ENCODE results near the gene SUSD3. TPM values are rescaled to one million over a fixed set of nuclear protein-coding genes. Genes with fewer than 3 reads are reported as not detected.
A peak's percentile ranks its signal among the peaks of the same experiment; 100 is the strongest.

Gene SUSD3
- total and polyA plus RNA-seq, 2 donors (not counting 3 experiments of a cell fraction or from before 2014, with no cell fraction given) = not detected

- H3K79me2 ChIP-seq (ENCODE audit: control insufficient read depth, insufficient read depth, low read length) = peaks cover 13% of the 10 kb centered on the region
- H3K9me1 ChIP-seq (replicated peaks; ENCODE audit: control insufficient read depth, extremely low read depth, insufficient read depth, low read length) = no peaks in the 10 kb centered on the region
- DNase-seq (ENCODE audit: low read depth, low spot score) (peak; percentile 77), FAIRE-seq (peak; percentile 96)
- BruUV-seq (replicated peaks) = no TSS peak
- TF ChIP-seq POLR2A (IDR thresholded peaks at IDR 0.05; ENCODE audit: low read depth, low read length) (peak; percentile 45), MAX (IDR thresholded peaks at IDR 0.05; ENCODE audit: insufficient read depth, insufficient read length) (peak; percentile 35), JUN (IDR thresholded peaks at IDR 0.05; ENCODE audit: borderline replicate concordance, insufficient read depth, insufficient read length, low read depth) (no peak), CTCF (IDR thresholded peaks at IDR 0.05; ENCODE audit: extremely low read depth in 1 of 2, insufficient read depth in 1 of 2, low read depth in 1 of 2, low read length in 2 of 2) (peak in 1 of 2 donors; percentile 2), GATA2 (IDR thresholded peaks at IDR 0.05; ENCODE audit: insufficient read depth, insufficient read length, low read depth, low read length) (peak; percentile 28), POLR2AphosphoS5 (IDR thresholded peaks at IDR 0.05; ENCODE audit: insufficient read depth, low read depth, low read length) (peak; percentile 93), EZH2 (IDR thresholded peaks at IDR 0.05; ENCODE audit: borderline replicate concordance, low read depth, low read length, severe bottlenecking) (no peak), FOS (IDR thresholded peaks at IDR 0.05; ENCODE audit: borderline replicate concordance, insufficient read depth, low read length) (no peak), MYC (IDR thresholded peaks at IDR 0.05; ENCODE audit: low read depth, low read length) (peak; percentile 66)
- H3K4me1 ChIP-seq (ENCODE audit: control insufficient read depth, extremely low read depth, insufficient read depth, low read length) = peaks cover 66% of the 10 kb centered on the region
- CTCF ChIA-PET = interaction anchor here (0.6 to 5.7 kb wide), 9 partner anchors 10 to 126 kb away, joined by 3 to 52 read pairs (median 5); partner anchors contain the start of gene CARD19
- H2AFZ ChIP-seq (ENCODE audit: low read depth, low read length) = no peak overlapping the region
- no peaks in the 10 kb centered on the region for H4K20me1 ChIP-seq (replicated peaks; ENCODE audit: control insufficient read depth, extremely low read depth, insufficient read depth, low read length)
- no peak overlapping the region for H3K9ac ChIP-seq (replicated peaks; ENCODE audit: extremely low read depth, insufficient read depth, low read length)
- dilution Hi-C loops (cut with MboI; ENCODE audit: extremely low pct_ligation_motif_present, low sequenced_read_pairs) = no loop called here
- POLR2A ChIA-PET = interaction anchor here (0.7 to 1.8 kb wide), 3 partner anchors 10 to 437 kb away, joined by 3 to 9 read pairs (median 3); partner anchors contain the start of gene CARD19
- H3K27me3 ChIP-seq (ENCODE audit: control insufficient read depth in 2 of 2, insufficient read depth in 2 of 2, low read length in 2 of 2) = no peaks in the 10 kb centered on the region
- intact Hi-C loops (cut with micrococcal nuclease) = loop anchor here (1.0 kb wide), 1 partner anchor 9 kb away; no protein-coding TSS in a partner anchor
- no peak overlapping the region for H3K4me3 ChIP-seq (replicated peaks in 1 of 3; ENCODE audit: insufficient read depth in 1 of 3, low read depth in 1 of 3, low read length in 3 of 3)
- H3K36me3 ChIP-seq (ENCODE audit: control insufficient read depth in 2 of 2, extremely low read depth in 1 of 2, insufficient read depth in 2 of 2, low read length in 2 of 2) = peaks cover 0 to 4% of the 10 kb centered on the region in 2 experiments
- no peak overlapping the region for H3K4me2 ChIP-seq (ENCODE audit: insufficient read depth, low read length)
- H3K27ac ChIP-seq (ENCODE audit: insufficient read depth, low read depth, low read length) = peak overlapping the region; percentile 54
- H3K9me3 ChIP-seq (replicated peaks; ENCODE audit: control insufficient read depth, insufficient read depth, low read length) = no peaks in the 10 kb centered on the region
Observed at GRCh38 chr9:93129286-93129685, 70.8 kb downstream of the SUSD3 start.

All from endothelial cell of umbilical vein (primary cell).